Measurements from ENCODE around the gene CDC25A. TPM values are rescaled to one million over a fixed set of nuclear protein-coding genes. Genes with fewer than 3 reads are reported as not detected.

Gene CDC25A
- 1 to 10 TPM; 2.8 to 4.7 TPM for total RNA-seq
- polyA plus RNA-seq (ENCODE audit: insufficient read length in 6 of 6), result 1 to 10 TPM; 6.4 to 8.9 (median 7.0) TPM
- long read RNA-seq, donor 1, result 0 reads
- long read RNA-seq, donor 2, result 0 reads
- long read RNA-seq, donor 3, partial matches to known transcripts, result 0 of 4 reads
- long read RNA-seq, donor 3, other reads (novel, unspliced or antisense), result 0 of 4 reads
- long read RNA-seq, donor 4, result 0 reads
- long read RNA-seq, donor 5, result 0 reads
- long read RNA-seq, donor 6, partial matches to known transcripts, result 0 of 1 reads
- long read RNA-seq, donor 6, other reads (novel, unspliced or antisense), result 0 of 1 reads
- long read RNA-seq, donor 7, result 0 reads
- long read RNA-seq, donor 8, partial matches to known transcripts, result 0 of 1 reads
- long read RNA-seq, donor 8, other reads (novel, unspliced or antisense), result 0 of 1 reads
- long read RNA-seq, donor 9, result 0 reads
- long read RNA-seq, donor 10, result 0 reads
- long read RNA-seq, donor 11, partial matches to known transcripts, result 0 of 1 reads
- long read RNA-seq, donor 11, other reads (novel, unspliced or antisense), result 0 of 1 reads
- long read RNA-seq, donor 12, result 0 reads

DNA sequence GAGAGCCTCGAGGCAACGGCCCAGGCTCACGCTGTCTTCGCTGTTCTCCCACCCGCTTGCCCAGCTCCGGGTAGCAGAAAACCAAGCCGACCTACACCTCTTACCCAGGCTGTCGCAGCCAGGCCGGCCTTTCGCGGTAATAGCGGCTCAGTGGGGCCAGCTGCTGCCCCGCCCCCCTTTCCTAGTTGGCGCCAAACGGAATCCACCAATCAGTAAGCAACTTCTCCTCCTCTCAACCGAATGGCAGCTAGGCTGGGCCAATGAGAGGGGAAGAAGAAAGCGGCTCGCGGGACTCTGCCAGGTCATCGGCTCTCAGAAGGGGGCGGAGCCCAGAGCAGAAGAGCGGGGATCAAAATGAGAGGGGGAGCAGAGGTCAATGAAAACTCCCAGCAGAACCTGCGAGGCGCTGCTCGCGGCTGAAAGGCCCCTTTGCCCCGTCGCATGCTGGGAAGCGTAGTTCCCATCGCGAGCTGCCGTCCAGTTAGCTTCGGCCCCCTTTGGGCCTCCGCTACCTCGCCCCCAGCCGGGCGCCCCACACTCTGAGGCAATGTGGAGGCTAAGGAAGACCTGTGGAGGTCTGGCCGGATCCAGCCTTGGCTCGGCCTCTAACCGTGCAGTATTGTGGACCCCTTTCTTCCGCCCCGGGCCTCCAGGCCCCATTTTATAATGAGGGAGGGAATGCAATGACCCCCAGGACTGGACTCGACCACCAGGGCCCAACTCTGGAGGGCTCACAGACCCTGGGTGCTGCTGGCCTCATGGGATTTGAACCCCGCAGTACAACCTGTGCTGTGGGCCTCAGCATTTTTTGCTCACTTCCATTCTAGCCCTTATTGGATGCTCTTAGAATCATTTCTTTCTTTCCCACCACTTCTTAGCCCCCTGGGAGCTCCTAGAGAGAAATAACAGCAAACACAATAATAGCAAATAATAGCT, at the start of gene CDC25A:
Gene CDC25A (minus strand): TSS at position 152 of the 936 bp plus-strand sequence. CDS start 470 bp downstream, outside the sequence.
- Histone ChIP-seq H3K9me3 (no peaks in the 10 kb centered on the region), H3K4me1 (peaks cover 10 to 18% of the 10 kb centered on the region in 2 donors), H3K4me3 (peak within 1 kb of the TSS; percentile 79 to 85), H3K36me3 (no peaks in the 10 kb centered on the region), H3K27ac (peak within 1 kb of the TSS in 1 of 2 donors; percentile 50), H3K27me3 (no peaks in the 10 kb centered on the region)
- ATAC-seq, result peak; percentile 97
- intact Hi-C loops (cut with DNase I), result no loop called here
- TF ChIP-seq CTCF (IDR thresholded peaks at IDR 0.05), result no peak
- peak; percentile 95 to 99 (median 98) for DNase-seq

- no peak for TF ChIP-seq CTCF (IDR thresholded peaks at IDR 0.05)
- Histone ChIP-seq H3K27me3 (no peaks in the 10 kb centered on the region), H3K36me3 (no peaks in the 10 kb centered on the region), H3K4me3 (no peak overlapping the region), H3K4me1 (peaks cover 0 to 20% of the 10 kb centered on the region in 2 donors), H3K27ac (no peak overlapping the region), H3K9me3 (no peaks in the 10 kb centered on the region)
- DNase-seq (no peak), ATAC-seq (no peak)
- intact Hi-C loops (cut with DNase I), result no loop called here
Measured at GRCh38 chr3:48236531-48236930, 48.3 kb upstream of the CDC25A start.

GRCh38 chr3:48233542-48233941, 45.3 kb upstream of the CDC25A start:
- H3K9me3 ChIP-seq, result no peaks in the 10 kb centered on the region
- no peak for TF ChIP-seq CTCF (IDR thresholded peaks at IDR 0.05)
- DNase-seq (no peak), ATAC-seq (no peak)
- H3K36me3 ChIP-seq, result no peaks in the 10 kb centered on the region
- intact Hi-C loops (cut with DNase I), result no loop called here
- H3K27me3 ChIP-seq, result no peaks in the 10 kb centered on the region
- no peak overlapping the region for H3K27ac ChIP-seq
- H3K4me3 ChIP-seq, result no peak overlapping the region
- peaks cover 0 to 3% of the 10 kb centered on the region in 2 donors for H3K4me1 ChIP-seq

- Histone ChIP-seq H3K27me3 (no peaks in the 10 kb centered on the region), H3K4me3 (no peak overlapping the region), H3K27ac (no peak overlapping the region), H3K4me1 (peaks cover 0 to 3% of the 10 kb centered on the region in 2 donors), H3K9me3 (no peaks in the 10 kb centered on the region), H3K36me3 (no peaks in the 10 kb centered on the region)
- TF ChIP-seq CTCF (IDR thresholded peaks at IDR 0.05), result peak; percentile 50 to 59
- ATAC-seq, result peak; percentile 99
- DNase-seq, result peak in 3 of 4 donors; percentile 61 to 83 (median 78)
- intact Hi-C loops (cut with DNase I), result no loop called here
Measured at GRCh38 chr3:48232734-48233133, 44.5 kb upstream of the CDC25A start.

All from left lung (tissue), 14 donors.